GF-D8 (cell line): ENCODE data around the gene LCN15.
A peak's percentile ranks its signal among the peaks of the same experiment; 100 is the strongest.
"Not testable (repeated sequence)": the region's sequence is repeated elsewhere in the genome, so short reads cannot be mapped to it uniquely, and the experiment has no call there.

Experiments
- DNase-seq: peaks from one replicate; lab custom pipeline; 2025; lab: John Stamatoyannopoulos, UW

LCN15 gene

DNA sequence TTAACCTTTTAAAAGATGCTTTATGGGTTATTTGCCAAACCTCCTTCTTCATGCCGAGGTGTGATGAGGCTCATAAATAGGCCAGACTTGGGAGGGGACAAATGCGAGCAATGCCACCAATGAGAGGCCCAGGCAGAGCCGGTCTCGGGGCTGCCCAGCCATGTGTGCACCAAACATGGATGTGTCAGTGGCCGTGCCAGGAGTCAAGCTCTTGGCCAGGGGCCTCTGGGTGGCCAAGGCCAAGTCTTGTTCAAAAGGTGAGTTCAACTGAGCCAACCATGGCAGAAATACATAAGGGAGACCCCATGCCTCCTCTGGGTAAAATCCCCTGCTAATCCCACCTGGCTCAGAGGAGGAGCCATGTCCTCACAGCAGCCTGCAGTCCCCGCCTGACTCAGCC, 10.9 kb upstream of the LCN15 start:
- DNase-seq = no peak

- DNase-seq = no peak
These were observed 10.2 kb upstream of the LCN15 start for GRCh38 chr9:136774416-136775045.

DNA sequence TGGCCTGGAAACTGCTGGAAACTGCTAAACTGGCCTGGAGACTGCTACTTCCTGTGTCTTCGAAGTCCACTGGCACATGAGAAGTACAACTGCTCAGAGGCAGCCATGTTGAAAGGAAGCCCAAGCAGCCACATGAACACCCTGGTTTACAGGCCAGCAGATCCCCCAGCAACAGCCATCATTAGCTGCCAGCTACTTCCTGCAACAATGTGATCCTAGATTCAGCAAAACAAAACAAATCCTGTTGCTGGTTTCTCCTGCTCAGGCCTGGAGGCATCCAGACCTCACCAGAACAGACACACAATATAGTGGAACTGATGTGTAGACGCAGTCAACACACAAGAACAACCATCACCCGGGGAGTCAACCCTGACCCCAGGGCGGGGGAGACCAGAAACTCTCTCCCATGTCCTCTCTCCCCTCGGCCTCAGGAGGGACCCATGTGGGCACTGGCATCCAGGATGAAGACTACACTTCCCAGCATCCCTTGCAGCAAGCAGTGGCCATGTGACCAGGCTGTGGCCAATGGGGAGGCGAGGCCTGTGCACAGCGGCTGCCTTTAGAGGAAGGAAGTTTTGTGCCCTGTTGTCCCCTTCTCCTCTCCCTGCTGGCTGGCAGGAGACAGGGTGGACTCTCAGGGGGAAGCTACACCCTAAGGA, 9.2 kb upstream of the LCN15 start:
- no peak for DNase-seq

GRCh38 chr9:136771907-136772415, 7.6 kb upstream of the LCN15 start:
- no peak for DNase-seq

GRCh38 chr9:136769710-136770191, 5.4 kb upstream of the LCN15 start:
- no peak for DNase-seq

- not testable (repeated sequence) for DNase-seq
These were observed 2.2 kb upstream of the LCN15 start for GRCh38 chr9:136766410-136767120.

GRCh38 chr9:136765745-136766409, 1.6 kb upstream of the LCN15 start:
- DNase-seq = not testable (repeated sequence)

- DNase-seq = no peak
These were observed 723 bp upstream of the LCN15 start for GRCh38 chr9:136765041-136765440.

GRCh38 chr9:136763649-136764035, 676 bp downstream of the LCN15 start:
- DNase-seq = no peak

- DNase-seq = no peak
These were observed 1.2 kb downstream of the LCN15 start for GRCh38 chr9:136762915-136763648.

DNA sequence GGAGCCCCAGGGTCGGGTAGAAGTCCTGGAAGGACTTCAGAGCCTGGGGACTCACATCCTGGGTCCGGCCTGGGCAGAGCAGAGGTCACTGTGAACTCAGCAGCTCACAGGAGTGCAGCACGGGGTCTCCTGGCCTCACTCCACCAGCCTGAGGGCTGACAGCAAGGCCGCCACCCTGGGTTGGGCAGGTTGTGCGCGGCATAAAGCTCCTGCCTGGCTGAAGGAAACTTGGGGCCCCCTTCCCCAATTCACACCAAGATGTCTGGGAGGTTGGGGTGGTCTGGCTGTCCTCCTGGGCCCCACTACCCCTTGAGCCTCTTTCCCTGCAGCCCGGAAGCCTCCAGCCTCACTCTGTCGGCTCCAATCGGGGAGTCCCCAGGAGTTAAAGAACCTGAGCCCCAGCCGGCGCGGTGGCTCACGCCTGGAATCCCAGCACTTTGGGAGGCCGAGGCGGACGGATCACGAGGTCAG, 2.1 kb downstream of the LCN15 start:
- DNase-seq = no peak

- no peak for DNase-seq
These were observed 2.8 kb downstream of the LCN15 start for GRCh38 chr9:136761545-136761981.

- DNase-seq = peak; percentile 13
These were observed 3.3 kb downstream of the LCN15 start for GRCh38 chr9:136760834-136761544.

DNA sequence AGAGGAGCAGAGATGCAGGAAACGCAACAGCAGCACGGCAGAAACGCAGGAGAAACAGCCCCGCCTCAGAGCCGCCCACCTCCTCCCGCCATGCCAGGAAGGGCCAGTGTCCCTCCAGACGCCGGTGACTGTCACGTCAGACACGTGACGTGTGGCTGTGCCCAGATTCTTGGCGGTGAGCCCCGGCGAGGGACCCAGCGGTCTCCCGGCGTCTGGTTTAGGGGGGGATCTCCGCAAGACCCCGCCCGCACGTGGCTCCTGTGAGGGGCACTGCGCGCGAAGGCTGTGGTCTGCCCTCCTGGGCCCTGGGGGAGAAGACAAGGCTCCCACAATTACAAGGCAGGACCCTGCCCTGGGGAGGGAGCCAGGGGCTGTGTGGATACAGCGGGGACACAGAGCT, 3.9 kb downstream of the LCN15 start:
- DNase-seq = no peak

- DNase-seq = no peak
These were observed 4.6 kb downstream of the LCN15 start for GRCh38 chr9:136759436-136760325.

DNA sequence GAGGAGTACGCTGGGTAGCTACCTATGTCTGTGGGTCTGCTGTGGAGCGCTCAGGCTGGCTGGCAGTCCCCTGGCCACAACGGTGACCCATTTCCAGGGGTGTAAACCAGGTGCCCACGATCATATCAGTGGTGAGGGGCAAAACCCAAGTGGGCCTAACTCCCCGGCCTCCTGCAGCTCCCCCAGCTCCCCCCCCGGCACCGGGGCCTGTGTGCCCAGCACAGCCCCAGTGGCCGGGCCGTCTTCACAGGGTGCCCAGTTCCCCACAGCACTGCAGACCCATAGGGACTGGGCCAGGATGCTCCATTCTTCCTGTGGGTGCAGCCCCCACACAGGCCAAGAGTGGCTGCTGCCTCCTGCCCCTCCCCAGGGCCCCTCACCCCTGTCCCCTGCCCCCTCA, 5.3 kb downstream of the LCN15 start:
- no peak for DNase-seq

- no peak for DNase-seq
These were observed 6.6 kb downstream of the LCN15 start for GRCh38 chr9:136757751-136758140.

GRCh38 chr9:136757328-136757727, 7.0 kb downstream of the LCN15 start:
- DNase-seq = no peak

GRCh38 chr9:136756836-136757235, 7.5 kb downstream of the LCN15 start:
- no peak for DNase-seq

DNA sequence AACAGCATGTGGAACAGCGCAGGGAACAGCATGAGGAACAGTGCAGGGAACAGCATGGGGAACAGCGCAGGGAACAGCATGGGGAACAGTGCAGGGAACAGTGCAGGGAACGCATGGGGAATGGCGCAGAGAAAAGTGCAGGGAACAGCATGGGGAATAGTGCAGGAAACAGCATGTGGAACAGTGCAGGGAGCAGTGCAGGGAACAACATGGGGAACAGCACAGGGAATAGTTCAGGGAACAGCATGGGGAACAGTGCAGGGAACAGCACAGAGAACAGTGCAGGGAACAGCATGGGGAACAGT, 8.2 kb downstream of the LCN15 start:
- DNase-seq = no peak
